ENCODE measurements around the gene GRIK4.

The GRIK4 gene

DNA sequence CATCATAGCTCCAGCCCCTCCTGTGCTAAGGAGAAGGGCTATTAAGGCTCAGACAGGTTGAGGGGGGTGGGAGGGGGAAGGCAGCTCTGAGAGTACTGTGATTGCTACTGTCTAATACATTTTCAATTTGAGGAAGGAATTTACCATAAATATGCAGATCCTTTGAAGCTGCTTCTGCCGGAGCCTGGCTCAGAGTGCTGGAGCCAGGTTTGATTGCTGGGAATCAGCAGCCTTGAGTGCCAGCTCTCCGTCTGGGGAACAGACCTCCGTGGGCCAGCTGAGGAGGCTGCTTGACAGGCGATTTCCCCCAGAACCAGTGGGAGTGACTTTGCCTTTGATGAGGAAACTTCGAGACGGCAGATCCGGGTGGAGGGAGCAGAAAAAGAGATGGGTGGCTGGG lies 370.6 kb downstream of the GRIK4 start:
- DNase-seq (ENCODE audit: low read depth in 2 of 2): no peak

DNA sequence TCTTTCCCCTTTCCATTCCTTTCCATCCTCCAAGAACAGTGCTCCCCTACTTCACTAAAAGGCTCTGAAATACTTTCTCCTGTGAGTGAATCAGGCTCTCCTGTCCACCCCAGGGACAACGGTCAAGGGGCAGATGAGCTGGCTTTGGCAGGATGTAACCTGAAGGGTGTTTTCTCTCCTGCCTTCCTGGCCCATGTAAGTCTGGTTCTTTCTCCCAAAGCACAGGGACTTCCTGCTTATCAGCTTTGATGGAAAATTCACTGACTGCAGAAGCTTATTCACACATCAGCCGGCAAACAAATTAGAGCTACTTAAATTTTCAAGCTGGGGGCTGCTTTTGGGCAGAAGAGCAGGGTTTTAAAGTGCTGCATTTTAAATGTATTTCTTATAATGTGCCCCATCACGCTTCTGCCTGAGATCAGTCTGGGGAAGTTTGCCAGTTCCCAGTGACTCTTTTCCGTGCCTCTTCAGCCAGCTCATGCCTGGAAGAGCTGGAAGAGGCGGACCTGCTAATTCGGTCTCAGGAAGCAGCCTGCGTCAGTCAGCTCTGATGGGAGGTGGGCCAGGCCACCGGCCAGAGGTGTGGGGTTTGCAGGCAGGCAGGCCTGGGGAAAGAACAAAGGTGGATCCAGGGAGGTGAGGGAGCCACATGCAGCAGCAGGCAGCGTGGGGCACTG lies 372.0 kb downstream of the GRIK4 start:
- DNase-seq (ENCODE audit: low read depth in 2 of 2): no peak

DNA sequence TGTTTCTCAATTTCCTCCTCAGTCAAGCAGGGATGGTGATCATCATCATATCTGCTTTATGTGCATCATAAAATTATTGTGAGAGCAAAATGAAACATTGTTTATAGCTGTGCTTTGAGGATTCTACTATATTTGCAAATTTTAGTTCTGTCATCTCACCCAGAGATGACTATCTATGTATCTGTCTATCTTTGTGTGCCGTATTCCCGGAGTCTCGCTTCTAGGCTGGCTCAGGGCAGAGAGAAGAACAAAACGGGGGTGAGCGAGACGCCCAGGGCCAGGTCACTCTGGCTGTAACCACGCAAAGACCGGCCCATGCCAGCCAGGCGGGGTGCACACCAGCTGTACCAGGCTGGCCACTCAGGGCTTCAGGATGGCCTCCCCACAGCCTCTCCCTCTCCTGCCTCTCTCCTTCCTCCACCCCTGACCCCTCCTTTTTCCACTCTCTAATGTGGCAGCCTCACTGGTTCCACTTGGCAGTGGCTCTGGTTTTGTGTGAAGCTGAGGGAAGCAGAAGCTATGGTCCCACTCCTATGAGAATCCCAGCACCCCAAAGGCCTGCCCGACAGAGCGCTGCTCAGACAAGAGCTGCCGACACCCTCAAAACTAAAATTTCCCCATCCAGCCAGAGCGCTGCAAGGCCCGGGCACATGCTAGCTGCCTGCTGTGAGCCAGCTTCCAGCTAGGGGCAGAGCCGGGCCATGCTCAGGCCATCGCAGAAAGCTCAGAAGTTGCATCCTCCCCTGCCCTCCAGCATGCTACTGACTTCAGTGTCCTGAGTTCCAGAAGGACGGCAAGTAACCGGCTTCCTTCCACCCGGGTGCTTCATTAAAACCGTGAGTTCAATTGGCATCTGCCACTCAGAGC lies 372.8 kb downstream of the GRIK4 start:
- DNase-seq (ENCODE audit: low read depth in 2 of 2): no peak

DNA sequence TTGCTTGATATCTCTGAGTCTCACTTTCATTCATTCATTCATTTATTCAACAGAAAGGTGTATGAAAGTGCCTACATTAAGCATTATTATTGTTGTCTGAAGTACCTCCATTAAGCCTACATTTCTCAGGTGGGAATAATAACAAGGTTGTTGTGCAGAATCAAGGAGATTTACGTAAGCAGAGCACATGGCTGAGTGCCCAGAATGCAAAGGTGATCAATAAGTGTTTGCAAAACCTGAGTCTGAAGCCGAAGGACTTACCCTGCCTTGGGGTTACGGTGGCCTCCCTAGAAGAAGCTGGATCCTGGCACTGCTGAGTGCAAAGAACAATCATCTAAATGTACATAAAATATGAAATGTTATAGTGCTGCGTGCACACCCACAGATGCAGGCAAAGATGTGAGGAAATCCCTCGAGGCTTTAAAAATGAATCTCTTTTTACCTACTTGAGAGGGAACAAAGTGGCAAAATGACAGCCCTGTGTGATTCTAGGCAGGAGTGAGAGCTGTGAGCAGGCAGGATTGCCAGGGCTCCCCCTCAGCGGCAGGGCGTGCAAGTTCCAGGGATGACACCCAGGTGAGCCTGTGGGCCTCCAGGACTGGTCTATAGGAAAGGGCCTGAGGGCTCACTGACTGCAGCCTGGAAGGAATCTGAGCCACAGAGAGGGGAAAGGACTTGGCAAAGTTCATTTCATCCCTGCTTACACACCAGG lies 379.2 kb downstream of the GRIK4 start:
- no peak for DNase-seq (ENCODE audit: low read depth in 2 of 2)

DNA sequence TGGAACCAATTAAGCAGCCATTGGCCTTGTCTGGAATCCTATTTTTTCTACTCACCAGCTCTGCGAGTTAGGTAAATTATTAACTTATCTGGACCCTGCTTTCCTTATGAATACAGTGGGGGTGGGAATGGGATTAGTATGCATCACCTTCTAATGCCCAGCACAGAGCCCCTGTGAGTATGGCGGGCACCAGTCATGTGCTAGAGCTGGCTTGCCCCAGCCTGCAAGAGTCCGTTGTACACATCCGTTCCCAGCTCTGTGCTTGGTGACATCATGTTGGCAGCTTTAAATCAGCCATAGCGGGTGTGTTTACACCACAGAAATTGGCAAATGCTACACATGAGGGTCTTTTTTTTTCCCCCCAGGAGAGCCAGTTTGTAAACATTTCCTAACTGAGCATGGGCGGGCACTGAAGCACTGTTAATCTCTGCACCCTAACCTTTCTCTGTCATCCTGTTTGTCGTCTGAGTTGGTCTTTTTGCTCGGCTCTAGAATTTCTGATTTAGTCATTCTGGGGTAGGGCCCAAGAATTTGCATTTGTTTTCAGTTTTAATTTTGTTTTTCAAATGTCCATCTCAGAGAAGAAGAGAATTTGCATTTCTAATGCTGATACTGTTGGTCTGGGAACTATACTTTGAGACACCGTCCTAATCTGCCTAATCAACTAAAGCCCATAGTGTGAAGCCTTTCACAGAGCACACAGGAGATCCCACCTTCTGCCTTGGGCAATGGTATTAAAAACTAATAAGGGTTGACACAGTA lies 382.1 kb downstream of the GRIK4 start:
- DNase-seq (ENCODE audit: low read depth in 2 of 2): no peak

DNA sequence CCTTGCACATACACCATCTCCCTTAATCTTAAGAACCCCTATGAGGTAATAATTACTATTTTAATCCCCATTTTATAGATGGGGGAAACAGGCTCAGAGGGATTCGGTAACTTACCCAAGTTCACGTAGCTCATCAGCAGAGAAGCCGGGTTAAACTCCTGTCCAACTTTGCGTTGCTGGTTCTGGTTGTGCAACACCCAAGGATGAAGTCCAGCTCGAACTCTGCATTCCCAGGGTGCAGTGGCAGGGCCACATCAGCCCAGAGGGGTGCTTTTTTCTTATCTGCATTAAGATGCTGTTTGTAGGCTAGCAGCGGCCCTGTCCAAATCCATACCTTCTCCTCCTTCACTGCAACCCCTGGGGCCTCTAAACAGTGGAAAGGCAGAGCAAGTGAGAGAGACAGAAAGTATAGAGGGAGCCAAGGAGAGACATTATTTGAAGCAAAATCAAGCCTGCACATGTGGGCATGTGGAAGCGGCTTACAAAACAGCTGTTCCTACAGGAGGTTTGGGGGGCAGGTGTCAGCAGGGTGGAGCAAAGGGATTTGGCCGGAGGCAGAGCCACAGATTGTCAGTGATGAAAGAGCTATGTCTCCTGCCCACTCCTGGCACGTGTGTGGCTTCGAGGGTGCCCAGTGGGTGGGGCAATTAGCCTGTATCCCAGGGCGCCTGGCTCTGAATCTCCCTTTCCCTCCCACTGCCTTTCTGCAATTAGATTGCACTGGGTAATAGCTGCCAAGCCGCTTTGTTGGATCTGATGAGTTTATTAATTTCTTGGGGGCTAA lies 382.8 kb downstream of the GRIK4 start:
- no peak for DNase-seq (ENCODE audit: low read depth in 2 of 2)

DNA sequence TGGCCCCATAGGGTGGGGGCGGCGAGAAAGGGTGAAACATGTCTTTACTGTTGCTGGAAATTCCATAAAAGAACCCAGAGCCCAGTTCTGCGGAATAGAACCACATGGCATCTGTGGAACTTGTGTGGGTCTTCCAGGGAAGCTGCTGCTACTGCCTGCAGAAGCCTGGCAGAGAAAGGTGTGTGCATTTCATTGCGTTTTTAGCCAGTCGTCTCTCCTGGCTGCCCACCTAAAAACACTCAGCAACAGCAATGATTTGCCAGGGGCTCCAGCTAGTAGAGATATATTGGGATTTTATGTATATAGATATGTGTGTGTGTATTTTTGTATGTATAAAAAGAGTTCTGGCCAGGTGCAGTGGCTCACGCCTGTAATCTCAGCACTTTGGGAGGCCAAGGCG lies 385.1 kb downstream of the GRIK4 start:
- no peak for DNase-seq (ENCODE audit: low read depth in 2 of 2)

DNA sequence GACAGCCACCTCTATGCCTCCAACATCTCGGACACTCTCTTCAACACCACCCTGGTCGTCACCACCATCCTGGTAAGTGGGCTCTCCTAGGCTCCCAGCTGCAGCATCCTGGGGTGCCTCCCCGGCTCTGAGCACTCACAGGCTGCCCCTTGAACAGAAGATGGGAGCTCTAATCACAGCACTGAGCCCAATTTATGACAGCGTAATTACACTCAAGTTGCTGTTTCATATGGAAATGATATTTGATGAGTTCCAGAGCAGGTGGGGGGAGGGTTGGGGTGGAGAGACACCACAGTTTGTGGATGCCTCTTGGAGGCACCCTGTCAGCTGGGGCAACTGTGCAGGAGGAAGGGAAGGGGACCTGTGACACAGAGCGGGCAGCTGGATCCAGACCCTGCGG lies 387.0 kb downstream of the GRIK4 start:
- DNase-seq (ENCODE audit: low read depth in 2 of 2): no peak

DNA sequence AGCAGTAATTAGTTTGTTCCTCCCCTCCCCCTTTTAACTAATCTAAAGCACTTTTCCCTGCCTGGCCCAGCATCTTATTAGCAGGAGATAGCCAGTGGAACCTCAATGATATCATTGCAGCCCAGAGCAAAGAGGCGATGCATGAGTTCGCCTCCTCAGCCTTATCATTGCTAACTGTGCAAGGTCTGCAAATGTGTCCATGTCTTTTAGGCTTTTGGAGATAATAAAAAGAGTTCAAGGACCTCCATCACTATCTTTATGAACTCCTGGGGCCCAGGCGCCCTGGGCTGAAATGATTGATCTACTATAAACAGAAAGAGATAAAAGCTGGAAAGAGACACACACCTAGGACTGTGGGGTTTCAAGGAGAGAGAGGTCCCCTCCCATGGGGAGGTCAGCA lies 388.2 kb downstream of the GRIK4 start:
- no peak for DNase-seq (ENCODE audit: low read depth in 2 of 2)

DNA sequence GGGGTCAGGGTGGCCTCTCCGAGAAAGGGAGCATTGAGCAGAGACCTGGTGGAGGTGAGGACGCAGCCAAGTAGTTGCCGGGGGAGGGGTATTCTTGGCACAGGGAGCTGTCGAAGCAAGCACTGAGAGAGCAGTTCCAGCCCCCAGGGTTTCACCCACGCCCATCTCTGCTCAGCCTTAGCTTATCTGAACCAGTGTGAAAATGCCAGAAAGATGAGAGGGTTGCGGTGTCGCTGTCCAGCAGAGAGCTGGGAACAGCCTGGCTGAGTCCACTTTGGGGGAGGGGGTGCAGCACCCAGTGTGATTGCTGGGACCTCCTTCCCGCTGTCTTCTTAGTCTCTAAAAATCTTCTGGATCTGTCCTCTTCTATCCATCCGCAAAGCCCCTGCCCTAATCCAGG lies 389.1 kb downstream of the GRIK4 start:
- no peak for DNase-seq (ENCODE audit: low read depth in 2 of 2)

DNA sequence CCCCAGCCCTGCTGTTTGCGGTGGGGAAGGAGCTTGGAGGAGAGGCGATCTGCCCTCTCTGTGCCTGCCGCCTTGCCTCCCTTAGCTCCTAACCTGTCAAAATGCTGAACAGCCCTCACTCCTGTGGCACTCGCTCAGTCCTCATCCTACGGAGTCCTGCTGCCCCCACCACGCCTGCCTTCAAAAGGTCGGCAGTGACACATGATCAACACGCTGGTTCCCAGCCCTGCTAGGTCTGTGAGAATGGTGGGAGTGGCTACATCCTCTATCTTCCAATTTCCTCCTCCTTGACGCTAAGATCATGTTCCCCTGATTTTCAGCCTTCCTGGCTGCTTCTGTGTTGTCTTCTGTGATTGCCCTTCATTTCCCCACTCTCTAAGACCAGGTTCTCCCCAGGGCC lies 392.1 kb downstream of the GRIK4 start:
- DNase-seq (ENCODE audit: low read depth in 2 of 2): no peak

DNA sequence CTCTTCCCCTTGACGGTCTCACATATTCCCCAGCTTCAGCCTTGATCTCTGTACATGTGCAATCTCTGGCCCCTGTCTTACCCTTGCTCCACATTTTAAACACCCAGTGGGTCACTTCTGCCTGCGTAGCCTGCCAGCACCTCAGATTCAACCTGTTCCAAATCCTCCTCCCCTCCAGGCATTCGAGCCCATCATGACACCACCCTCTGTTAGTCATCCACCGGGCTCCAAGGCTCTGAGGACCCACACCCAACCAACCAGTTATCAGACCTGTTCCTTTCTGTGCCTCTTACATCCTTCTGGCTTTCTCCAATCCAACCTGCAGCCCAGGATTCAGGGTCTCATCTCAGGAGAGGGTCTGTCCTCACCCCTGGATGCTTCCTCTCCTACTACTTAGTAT lies 392.6 kb downstream of the GRIK4 start:
- no peak for DNase-seq (ENCODE audit: low read depth in 2 of 2)

DNA sequence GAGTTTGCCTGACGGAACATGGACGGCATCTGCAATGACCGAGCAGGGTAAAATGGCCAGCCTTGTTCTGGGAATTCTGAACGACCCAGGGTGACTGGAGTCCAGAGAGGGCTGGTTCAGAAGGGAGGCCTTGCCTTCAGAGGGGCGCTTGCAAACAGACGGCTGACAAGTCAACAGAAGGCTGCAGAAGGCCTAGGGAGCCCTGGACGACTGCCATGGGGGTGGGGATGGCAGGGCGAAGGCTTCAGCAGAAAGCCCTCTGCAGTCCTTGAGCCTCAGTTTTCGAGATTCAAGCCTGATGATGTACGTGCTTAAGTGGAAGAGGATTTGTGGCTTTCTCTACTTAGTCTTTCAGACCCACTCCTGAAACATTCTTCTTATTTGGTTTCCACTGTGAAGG lies 395.2 kb downstream of the GRIK4 start:
- no peak for DNase-seq (ENCODE audit: low read depth in 2 of 2)

DNA sequence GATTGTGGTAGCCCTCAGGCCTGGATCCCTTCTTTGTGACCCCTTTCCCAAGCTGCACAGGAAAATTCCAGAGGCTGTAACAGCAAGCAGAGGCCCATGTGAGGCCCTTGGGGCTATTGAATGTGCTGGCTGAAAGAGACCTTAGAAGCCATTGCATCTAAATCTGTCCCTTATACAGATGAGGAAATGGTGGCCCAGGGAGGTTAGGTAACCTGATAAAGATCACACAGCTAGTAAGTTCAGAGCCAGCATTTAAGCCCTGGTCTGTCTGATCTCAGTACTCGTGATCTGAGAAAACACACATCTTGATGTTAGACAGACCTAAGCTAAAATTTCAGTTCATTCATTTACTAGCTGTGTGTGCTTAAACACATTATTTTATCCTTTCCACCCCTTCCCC lies 396.4 kb downstream of the GRIK4 start:
- DNase-seq (ENCODE audit: low read depth in 2 of 2): no peak

DNA sequence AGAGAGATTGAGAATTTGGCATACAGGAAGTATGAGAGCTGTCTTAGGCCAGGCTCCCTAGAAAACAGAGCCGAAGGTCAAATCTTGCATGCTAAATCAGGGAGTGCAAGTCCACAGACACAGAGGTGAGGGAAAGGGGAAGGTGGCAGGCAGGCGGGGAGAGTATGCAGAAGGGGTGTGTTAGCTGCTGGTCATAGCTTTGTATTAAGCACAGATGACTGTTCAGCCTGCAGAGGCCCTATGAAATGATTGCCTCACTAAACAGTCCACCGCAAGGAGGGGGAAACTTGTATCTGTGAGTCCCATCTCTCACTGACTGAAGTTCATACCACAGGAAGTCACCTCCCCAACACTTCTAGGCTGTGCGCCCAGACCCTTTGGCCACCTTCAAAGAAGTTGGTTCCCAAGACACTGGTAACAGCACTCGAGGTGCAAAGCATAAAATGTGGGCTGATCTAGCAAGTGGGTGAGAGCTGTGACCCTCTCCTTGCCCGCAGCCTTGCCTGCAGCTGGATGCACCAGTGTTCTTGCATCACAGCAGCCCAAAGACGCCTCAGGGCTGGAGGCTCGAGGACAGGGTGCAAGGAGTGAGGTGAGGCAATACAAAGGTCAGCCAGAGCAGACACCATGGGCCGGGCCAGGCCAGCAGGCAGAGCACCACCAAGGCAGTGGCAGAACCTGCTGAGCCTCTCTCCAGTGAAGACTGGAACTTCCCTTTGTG lies 397.1 kb downstream of the GRIK4 start:
- no peak for DNase-seq (ENCODE audit: low read depth in 2 of 2)

DNA sequence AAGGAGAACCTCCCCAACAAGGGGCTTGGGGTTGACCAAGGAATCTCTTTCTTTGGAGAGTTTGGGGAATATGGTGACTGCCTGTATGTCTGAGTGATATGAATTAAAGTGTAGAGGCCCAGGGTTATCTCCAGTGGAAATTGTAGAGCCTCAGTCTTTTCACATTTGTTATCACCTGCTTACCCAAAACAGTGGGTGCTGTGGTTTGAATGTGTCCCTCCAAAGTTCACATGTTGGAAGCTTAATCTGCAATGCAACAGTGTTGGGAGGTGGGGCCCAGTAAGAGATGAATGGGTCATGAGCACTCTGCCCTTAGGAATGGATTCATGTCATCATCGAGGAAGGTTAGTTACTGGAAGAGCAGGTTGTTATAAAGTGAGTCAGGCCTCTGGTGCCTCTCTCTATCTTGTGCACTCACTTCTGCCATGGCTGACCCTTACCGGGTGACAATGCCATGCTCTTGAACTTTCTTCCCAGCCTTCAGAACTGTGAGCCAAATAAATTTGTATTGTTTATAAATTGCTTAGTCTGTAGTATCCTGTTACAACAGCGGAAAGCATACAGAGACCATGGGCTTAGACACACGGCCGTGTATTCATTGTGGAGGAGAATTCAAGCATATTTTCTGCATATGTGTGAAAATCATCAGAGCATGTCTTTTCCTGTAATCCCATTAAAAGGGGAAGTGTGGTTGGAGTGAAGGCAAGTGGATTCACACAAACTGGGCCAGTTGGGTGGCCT lies 398.3 kb downstream of the GRIK4 start:
- DNase-seq (ENCODE audit: low read depth in 2 of 2): no peak

DNA sequence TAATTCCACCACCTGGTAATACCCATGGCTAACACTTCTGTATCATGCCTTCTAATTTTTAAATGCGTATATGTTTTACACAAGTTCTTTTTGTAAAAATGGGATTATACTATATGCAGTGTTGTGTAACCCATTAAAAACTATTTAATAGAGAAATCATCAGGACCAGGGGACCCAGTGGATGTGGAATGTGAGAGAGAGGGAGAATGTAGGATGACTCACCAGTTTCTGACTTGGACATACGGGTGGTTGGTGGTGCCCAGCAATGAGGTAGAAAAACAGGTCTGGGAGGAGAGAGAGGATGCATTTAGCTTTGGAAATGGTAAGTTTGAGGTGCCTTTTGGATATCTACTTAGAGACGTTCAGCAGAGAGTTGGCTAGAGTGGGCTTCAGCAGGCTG lies 400.4 kb downstream of the GRIK4 start:
- DNase-seq (ENCODE audit: low read depth in 2 of 2): no peak

DNA sequence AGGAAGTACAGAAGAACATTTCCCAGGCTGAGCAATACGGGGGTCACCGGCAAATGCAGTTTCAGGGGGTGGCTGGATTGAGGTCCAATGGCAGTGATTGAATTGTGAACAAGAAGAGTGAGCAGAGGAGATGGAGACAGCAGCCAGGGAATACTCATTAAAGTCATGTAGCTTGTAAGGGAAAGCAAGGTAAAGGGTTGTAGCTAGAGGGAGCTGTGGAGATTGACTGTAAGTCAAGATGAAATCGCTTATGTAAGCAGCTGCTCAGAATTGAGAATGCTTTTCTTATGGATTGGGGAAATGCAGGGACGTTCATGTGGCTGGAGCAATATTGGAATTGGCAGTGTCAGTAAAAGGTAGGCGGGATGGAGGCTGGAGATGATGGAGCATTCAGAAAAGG lies 401.0 kb downstream of the GRIK4 start:
- no peak for DNase-seq (ENCODE audit: low read depth in 2 of 2)

DNA sequence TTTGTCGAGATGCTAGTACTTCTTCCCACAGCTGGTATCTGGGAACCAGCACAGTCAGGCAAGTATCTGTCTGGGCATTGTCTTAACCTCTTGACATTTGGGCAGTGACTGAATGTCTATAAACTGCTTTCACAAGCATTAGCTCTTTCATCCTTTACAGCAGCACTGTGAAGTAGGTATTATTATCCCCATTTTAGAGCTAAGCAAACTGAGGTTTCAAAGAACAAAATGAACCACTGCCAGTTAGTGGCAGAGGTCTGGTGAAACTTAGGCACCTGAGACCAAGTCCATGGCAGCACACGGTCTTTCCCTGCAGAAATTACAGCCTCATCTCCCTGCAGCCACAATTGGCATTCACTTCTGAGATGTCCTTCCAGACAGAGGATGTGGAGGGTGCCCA lies 401.4 kb downstream of the GRIK4 start:
- DNase-seq (ENCODE audit: low read depth in 2 of 2): no peak

DNA sequence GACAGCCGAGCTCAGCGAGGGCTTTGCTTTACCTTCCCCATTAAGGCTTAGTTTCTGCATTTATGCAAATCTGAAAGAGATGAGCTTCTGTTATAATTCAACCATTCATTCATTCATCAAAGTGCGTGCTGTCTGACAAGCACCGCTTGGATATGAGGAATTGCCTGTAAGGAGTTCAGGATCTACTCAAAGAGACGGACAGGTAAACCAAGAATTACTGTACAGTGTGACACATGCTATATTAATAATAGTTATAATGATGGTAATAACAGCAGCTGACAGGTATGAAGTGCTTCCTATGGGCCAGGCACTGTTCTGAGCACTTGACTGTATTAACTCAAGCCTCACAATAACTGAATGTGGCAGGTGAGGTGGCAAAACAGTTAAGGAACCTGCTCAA lies 402.5 kb downstream of the GRIK4 start:
- DNase-seq (ENCODE audit: low read depth in 2 of 2): no peak
